Neural crest cell (in vitro differentiated cells): ENCODE data around the gene ARL6IP6. TPM values are rescaled to one million over a fixed set of nuclear protein-coding genes. Genes with fewer than 3 reads are reported as not detected.
"Not testable (repeated sequence)": the region's sequence is repeated elsewhere in the genome, so short reads cannot be mapped to it uniquely, and the experiment has no call there.

Source experiments
- DNase-seq: peaks from one replicate; pipeline ENCODE4 v3.0.0; 2021; ENCODE audit warnings: low read depth, mixed read lengths, low spot score
- H3K27ac Mint-ChIP-seq: one replicate; pipeline ENCODE4 v1.8.0; 2021; ENCODE audit warnings: mild to moderate bottlenecking, mixed read lengths; ENCODE audit not compliant: unreplicated experiment
- H3K27me3 Mint-ChIP-seq: 2 replicates; pipeline ENCODE4 v1.8.0; 2021; ENCODE audit warnings: low read depth, mild to moderate bottlenecking, mixed read lengths
- H3K36me3 Mint-ChIP-seq: 2 replicates; pipeline ENCODE4 v1.8.0; 2021; ENCODE audit warnings: low read depth, mild to moderate bottlenecking, mixed read lengths
- H3K4me1 Mint-ChIP-seq: 2 replicates; pipeline ENCODE4 v1.8.0; 2021; ENCODE audit warnings: mixed read lengths
- H3K4me3 Mint-ChIP-seq: one replicate; pipeline ENCODE4 v1.8.0; 2021; ENCODE audit warnings: mild to moderate bottlenecking, mixed read lengths
- H3K9me3 Mint-ChIP-seq: 2 replicates; pipeline ENCODE4 v1.8.0; 2021; ENCODE audit warnings: mixed read lengths
- CTCF ChIP-seq: fragments of 200-600 bp; sonication (generic); conservative IDR thresholded peaks from 2 replicates; pipeline ENCODE4 v1.5.0; 2021; ENCODE audit warnings: antibody characterized with exemption, mild to moderate bottlenecking
- total RNA-seq: library from RNA; stranded (reverse); gene quantifications from 2 replicates; pipeline ENCODE4 v1.2.1, GENCODE V29; 2021

Gene ARL6IP6
- total RNA-seq, 1 donor from 2014 or later = 51.9 TPM

GRCh38 chr2:152762202-152762601, 43.8 kb downstream of the ARL6IP6 start:
- no peak for DNase-seq
- no peaks in the 10 kb centered on the region for H3K27me3 Mint-ChIP-seq
- TF ChIP-seq CTCF = no peak

DNA sequence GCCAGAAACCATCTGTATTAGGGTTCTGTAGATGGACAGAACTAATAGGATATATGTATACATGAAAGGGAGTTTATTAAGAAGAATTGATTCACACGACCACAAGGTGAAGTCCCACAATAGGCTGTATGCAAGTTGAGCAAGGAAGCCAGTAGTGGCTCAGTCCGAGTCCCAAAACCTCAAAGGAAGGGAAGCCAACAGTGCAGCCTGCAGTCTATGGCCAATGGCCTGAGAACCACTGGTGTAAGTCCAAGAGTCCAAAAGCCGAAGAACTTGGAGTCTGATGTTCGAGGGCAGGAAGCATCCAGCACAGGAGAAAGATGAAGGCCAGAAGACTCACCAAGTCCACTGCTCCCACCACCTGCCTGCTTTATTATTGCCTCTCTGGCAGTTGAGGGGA, 44.8 kb downstream of the ARL6IP6 start:
- peaks cover 12% of the 10 kb centered on the region for H3K4me1 Mint-ChIP-seq
- H3K27ac Mint-ChIP-seq, H3K9me3 Mint-ChIP-seq, H3K27me3 Mint-ChIP-seq, DNase-seq, H3K4me3 Mint-ChIP-seq: not testable (repeated sequence)
- H3K36me3 Mint-ChIP-seq = peaks cover 13% of the 10 kb centered on the region

More at GRCh38 chr2:152762202-152762601, 43.8 kb downstream of the ARL6IP6 start:
- Mint-ChIP-seq H3K27ac (no peak overlapping the region), H3K9me3 (no peaks in the 10 kb centered on the region), H3K36me3 (peaks cover 13% of the 10 kb centered on the region), H3K4me3 (no peak overlapping the region), H3K4me1 (peaks cover 12% of the 10 kb centered on the region)

- H3K9me3 Mint-ChIP-seq = no peaks in the 10 kb centered on the region
- DNase-seq = no peak
- no peak for TF ChIP-seq CTCF
- H3K27ac Mint-ChIP-seq = no peak overlapping the region
- no peaks in the 10 kb centered on the region for H3K27me3 Mint-ChIP-seq
- peaks cover 12% of the 10 kb centered on the region for H3K4me1 Mint-ChIP-seq
- H3K4me3 Mint-ChIP-seq = no peak overlapping the region
- peaks cover 13% of the 10 kb centered on the region for H3K36me3 Mint-ChIP-seq
These were observed 45.2 kb downstream of the ARL6IP6 start for GRCh38 chr2:152763651-152764050.

DNA sequence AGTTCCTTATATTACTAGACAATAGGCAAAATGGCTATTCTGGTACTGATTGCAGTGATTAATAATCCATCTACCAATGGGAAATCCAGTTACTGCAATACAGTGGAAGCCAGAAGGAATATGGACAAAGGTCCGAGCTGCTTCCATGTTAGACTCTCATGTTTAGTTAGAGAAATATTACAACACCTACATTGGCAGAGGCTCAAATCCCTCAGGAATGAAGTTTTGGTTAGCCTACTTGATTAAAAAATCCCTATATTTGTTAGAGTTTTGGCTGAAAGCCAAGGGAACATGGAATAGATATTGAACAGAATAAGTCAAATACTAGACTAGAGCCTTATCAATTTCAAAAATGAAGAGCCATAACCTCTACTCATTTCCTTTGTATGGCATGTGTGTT, 48.5 kb downstream of the ARL6IP6 start:
- no peak for TF ChIP-seq CTCF
- Mint-ChIP-seq H3K27me3 (no peaks in the 10 kb centered on the region), H3K9me3 (no peaks in the 10 kb centered on the region), H3K27ac (no peak overlapping the region), H3K36me3 (peaks cover 7% of the 10 kb centered on the region), H3K4me1 (peaks cover 8% of the 10 kb centered on the region), H3K4me3 (no peak overlapping the region)
- no peak for DNase-seq

DNA sequence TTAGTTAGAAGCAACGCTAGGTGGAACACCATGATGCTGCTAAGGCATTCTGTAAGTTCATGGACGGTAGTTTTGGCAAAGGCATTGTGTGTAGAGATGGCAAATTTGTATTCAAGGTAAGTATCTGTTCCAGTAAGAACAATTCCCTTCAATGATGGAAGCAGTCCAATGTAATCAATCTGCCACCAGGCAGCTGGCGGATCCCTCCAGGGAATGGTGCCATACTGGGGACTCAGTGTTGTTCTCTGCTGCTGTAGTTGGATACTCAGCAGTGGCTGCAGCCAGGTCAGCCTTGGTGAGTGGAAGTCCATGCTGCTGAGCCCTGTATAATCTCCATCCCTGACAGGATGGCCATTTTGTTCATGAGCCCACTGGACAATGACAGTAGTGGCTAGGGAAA, 62.8 kb downstream of the ARL6IP6 start:
- no peak for DNase-seq
- Mint-ChIP-seq H3K27ac (no peak overlapping the region), H3K9me3 (peaks cover 3% of the 10 kb centered on the region), H3K4me1 (no peaks in the 10 kb centered on the region), H3K36me3 (no peaks in the 10 kb centered on the region), H3K27me3 (no peaks in the 10 kb centered on the region), H3K4me3 (no peak overlapping the region)
- no peak for TF ChIP-seq CTCF

GRCh38 chr2:152782171-152782570, 63.8 kb downstream of the ARL6IP6 start:
- DNase-seq = no peak
- Mint-ChIP-seq H3K27me3 (no peaks in the 10 kb centered on the region), H3K4me1 (no peaks in the 10 kb centered on the region), H3K36me3 (peaks cover 3% of the 10 kb centered on the region), H3K27ac (no peak overlapping the region), H3K4me3 (no peak overlapping the region), H3K9me3 (peaks cover 6% of the 10 kb centered on the region)
- no peak for TF ChIP-seq CTCF
